Measurements from ENCODE around the gene COL3A1.

COL3A1 gene

DNA sequence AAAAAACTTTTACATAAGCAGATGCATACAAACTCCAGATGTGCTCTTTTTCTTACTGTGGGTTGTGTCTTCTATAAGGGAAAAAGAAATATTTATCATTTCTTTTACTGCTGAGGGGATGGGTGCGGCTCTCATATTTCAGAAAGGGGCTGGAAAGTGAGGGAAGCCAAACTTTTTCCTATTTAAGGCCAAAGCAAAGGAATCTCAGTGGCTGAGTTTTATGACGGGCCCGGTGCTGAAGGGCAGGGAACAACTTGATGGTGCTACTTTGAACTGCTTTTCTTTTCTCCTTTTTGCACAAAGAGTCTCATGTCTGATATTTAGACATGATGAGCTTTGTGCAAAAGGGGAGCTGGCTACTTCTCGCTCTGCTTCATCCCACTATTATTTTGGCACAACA is at the start of gene COL3A1:
COL3A1 (plus strand) TSS at position 210 of the 400 bp plus-strand sequence; CDS start at position 327, 117 bp downstream.
- no peaks in the 10 kb centered on the region for H3K79me2 ChIP-seq (ENCODE audit: insufficient read depth, low read length)
- no peak within 1 kb of the TSS for H3K4me2 ChIP-seq (ENCODE audit: low read depth, low read length, poor library complexity, severe bottlenecking)
- no peaks in the 10 kb centered on the region for H3F3A ChIP-seq (ENCODE audit: insufficient read depth)
- no peaks in the 10 kb centered on the region for H3K9me2 ChIP-seq (replicated peaks; ENCODE audit: insufficient read depth, low read length)
- H3K27ac ChIP-seq (ENCODE audit: low read depth, low read length): no peak within 1 kb of the TSS
- no peaks in the 10 kb centered on the region for H4K20me1 ChIP-seq (ENCODE audit: low read depth, low read length)
- no peak within 1 kb of the TSS for H3K9ac ChIP-seq (ENCODE audit: low read length)
- no peaks in the 10 kb centered on the region for H3K36me3 ChIP-seq (ENCODE audit: low read length)
- no peaks in the 10 kb centered on the region for H3K9me3 ChIP-seq (ENCODE audit: insufficient read depth, low read length)
- no peak within 1 kb of the TSS for H2AFZ ChIP-seq (ENCODE audit: low read depth, low read length, severe bottlenecking)
- H3K4me3 ChIP-seq (ENCODE audit: insufficient read depth, low read length, poor library complexity, severe bottlenecking): no peak within 1 kb of the TSS
- TF ChIP-seq EZH2phosphoT487 (conservative IDR thresholded peaks at IDR 0.05; ENCODE audit: low read length): no peak
- 0 out of 2 replicates have a peak, but pooled peaks cover 3% of the 10 kb centered on the region for H3K27me3 ChIP-seq (ENCODE audit: low read length)

DNA sequence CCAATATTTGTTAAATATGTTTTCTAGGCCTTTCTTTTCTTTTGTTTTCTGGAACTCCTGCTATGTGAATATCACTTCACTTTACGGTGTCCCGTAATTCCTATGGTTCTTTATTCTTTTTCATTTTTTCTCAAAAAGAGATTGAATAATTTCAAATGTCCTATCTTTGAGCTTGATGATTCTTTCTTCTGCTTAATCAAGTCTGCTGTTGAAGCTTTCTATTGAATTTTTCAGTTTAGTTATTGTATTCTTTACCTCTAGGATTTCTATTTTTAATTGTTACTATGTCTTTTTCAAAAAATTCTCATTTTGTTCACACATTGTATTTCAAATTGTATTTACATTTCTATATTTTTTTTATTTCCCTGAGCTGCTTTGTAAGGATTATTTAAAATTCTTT is 45.5 kb upstream of the COL3A1 start:
- Histone ChIP-seq H3F3A (ENCODE audit: insufficient read depth) (no peaks in the 10 kb centered on the region), H3K36me3 (ENCODE audit: low read length) (no peaks in the 10 kb centered on the region), H3K27me3 (ENCODE audit: low read length) (no peaks in the 10 kb centered on the region), H3K9me3 (ENCODE audit: insufficient read depth, low read length) (no peaks in the 10 kb centered on the region), H3K27ac (ENCODE audit: low read depth, low read length) (no peak overlapping the region), H3K9me2 (replicated peaks; ENCODE audit: insufficient read depth, low read length) (no peaks in the 10 kb centered on the region), H3K4me3 (ENCODE audit: insufficient read depth, low read length, poor library complexity, severe bottlenecking) (no peak overlapping the region), H3K79me2 (ENCODE audit: insufficient read depth, low read length) (no peaks in the 10 kb centered on the region), H3K9ac (ENCODE audit: low read length) (no peak overlapping the region), H2AFZ (ENCODE audit: low read depth, low read length, severe bottlenecking) (no peak overlapping the region), H3K4me2 (ENCODE audit: low read depth, low read length, poor library complexity, severe bottlenecking) (no peak overlapping the region), H4K20me1 (ENCODE audit: low read depth, low read length) (no peaks in the 10 kb centered on the region)
- TF ChIP-seq EZH2phosphoT487 (conservative IDR thresholded peaks at IDR 0.05; ENCODE audit: low read length): no peak

DNA sequence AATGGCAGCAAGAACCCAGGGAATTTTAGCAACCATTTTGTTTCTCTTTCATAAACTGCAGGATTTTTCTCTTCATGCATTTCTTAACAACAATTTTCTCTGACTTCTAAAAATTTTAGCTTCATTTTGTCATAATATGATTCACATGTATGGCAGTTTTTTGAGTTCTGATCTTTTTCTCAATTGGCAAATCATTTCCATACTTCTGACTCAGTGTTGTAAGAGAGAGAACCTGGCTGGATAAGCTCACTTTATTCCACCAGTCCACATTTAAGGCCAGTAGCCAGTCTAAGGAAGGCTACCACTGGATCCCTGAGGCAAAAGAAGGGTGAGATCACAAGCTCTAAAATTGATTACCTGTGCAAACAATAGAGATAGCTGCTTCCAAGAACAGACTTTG is 42.8 kb upstream of the COL3A1 start:
- Histone ChIP-seq H4K20me1 (ENCODE audit: low read depth, low read length) (no peaks in the 10 kb centered on the region), H2AFZ (ENCODE audit: low read depth, low read length, severe bottlenecking) (no peak overlapping the region), H3K4me3 (ENCODE audit: insufficient read depth, low read length, poor library complexity, severe bottlenecking) (no peak overlapping the region), H3K9me2 (replicated peaks; ENCODE audit: insufficient read depth, low read length) (no peaks in the 10 kb centered on the region), H3K9ac (ENCODE audit: low read length) (no peak overlapping the region), H3K27ac (ENCODE audit: low read depth, low read length) (no peak overlapping the region), H3K36me3 (ENCODE audit: low read length) (no peaks in the 10 kb centered on the region), H3K4me2 (ENCODE audit: low read depth, low read length, poor library complexity, severe bottlenecking) (no peak overlapping the region), H3K9me3 (ENCODE audit: insufficient read depth, low read length) (no peaks in the 10 kb centered on the region), H3F3A (ENCODE audit: insufficient read depth) (no peaks in the 10 kb centered on the region), H3K27me3 (ENCODE audit: low read length) (no peaks in the 10 kb centered on the region), H3K79me2 (ENCODE audit: insufficient read depth, low read length) (no peaks in the 10 kb centered on the region)
- TF ChIP-seq, protein P1, sequence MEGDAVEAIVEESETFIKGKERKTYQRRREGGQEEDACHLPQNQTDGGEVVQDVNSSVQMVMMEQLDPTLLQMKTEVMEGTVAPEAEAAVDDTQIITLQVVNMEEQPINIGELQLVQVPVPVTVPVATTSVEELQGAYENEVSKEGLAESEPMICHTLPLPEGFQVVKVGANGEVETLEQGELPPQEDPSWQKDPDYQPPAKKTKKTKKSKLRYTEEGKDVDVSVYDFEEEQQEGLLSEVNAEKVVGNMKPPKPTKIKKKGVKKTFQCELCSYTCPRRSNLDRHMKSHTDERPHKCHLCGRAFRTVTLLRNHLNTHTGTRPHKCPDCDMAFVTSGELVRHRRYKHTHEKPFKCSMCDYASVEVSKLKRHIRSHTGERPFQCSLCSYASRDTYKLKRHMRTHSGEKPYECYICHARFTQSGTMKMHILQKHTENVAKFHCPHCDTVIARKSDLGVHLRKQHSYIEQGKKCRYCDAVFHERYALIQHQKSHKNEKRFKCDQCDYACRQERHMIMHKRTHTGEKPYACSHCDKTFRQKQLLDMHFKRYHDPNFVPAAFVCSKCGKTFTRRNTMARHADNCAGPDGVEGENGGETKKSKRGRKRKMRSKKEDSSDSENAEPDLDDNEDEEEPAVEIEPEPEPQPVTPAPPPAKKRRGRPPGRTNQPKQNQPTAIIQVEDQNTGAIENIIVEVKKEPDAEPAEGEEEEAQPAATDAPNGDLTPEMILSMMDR (IDR thresholded peaks at IDR 0.05; ENCODE audit: insufficient read depth, low read length, poor library complexity, severe bottlenecking): no peak
- no peak for TF ChIP-seq EZH2phosphoT487 (conservative IDR thresholded peaks at IDR 0.05; ENCODE audit: low read length)

DNA sequence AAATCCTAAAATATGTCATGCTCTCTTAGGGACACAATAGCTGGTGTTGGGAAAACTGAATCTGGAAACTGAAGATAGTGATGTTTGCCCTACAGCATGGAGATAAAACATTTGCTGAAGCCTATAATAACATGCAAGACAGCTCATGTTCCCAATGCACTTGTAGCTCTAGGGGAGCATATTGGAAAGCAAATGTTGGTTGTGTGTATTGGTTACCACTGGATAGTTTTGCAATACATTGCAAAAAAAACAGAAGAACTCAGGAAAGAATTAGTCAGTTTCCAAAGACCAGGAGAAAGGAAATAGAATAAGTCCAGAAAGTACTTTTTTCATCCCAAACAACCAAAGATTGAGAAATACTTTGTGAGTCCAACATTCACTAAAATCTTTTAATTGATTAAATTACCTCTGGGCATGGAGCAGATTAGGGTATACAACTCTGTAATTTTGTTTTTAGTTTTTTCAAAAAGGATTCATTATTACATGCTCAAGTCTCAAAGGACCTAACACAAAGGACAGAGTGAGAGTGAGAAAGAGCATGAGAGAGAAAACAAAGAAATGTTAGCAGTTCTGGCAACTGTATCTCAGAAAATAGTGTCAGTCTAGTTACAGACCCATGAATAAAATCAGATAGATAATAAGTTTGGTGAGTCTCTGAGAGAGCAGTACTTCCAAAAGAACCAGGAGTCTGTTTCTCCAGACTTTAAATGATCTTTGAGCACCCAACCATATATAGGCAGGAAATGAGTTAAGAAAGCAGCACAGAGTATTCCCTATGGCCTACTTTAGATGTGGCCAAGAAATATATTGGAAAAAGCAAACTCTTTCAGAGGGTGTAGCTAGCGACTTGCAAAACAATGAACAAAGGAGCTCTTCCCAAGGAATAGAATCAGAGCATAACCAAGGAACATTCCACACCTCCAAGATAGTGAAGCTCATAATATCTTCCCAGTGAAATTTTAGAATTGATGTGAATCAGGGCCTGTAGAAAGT is 36.6 kb upstream of the COL3A1 start:
- H4K20me1 ChIP-seq (ENCODE audit: low read depth, low read length): no peaks in the 10 kb centered on the region
- H3K36me3 ChIP-seq (ENCODE audit: low read length): no peaks in the 10 kb centered on the region
- H3K79me2 ChIP-seq (ENCODE audit: insufficient read depth, low read length): no peaks in the 10 kb centered on the region
- no peak overlapping the region for H3K4me3 ChIP-seq (ENCODE audit: insufficient read depth, low read length, poor library complexity, severe bottlenecking)
- no peaks in the 10 kb centered on the region for H3K9me3 ChIP-seq (ENCODE audit: insufficient read depth, low read length)
- H3K4me2 ChIP-seq (ENCODE audit: low read depth, low read length, poor library complexity, severe bottlenecking): no peak overlapping the region
- H3K9me2 ChIP-seq (replicated peaks; ENCODE audit: insufficient read depth, low read length): no peaks in the 10 kb centered on the region
- H3F3A ChIP-seq (ENCODE audit: insufficient read depth): no peaks in the 10 kb centered on the region
- H3K27me3 ChIP-seq (ENCODE audit: low read length): no peaks in the 10 kb centered on the region
- H2AFZ ChIP-seq (ENCODE audit: low read depth, low read length, severe bottlenecking): no peak overlapping the region
- no peak overlapping the region for H3K9ac ChIP-seq (ENCODE audit: low read length)
- H3K27ac ChIP-seq (ENCODE audit: low read depth, low read length): no peak overlapping the region
- TF ChIP-seq, protein P1 (IDR thresholded peaks at IDR 0.05; ENCODE audit: insufficient read depth, low read length, poor library complexity, severe bottlenecking): no peak
- no peak for TF ChIP-seq EZH2phosphoT487 (conservative IDR thresholded peaks at IDR 0.05; ENCODE audit: low read length)

Data from SU-DHL-6 (cell line).